CD4-positive, alpha-beta memory T cell (primary cell): Measurements from ENCODE around the gene MYO18A. TPM values are rescaled to one million over a fixed set of nuclear protein-coding genes. Genes with fewer than 3 reads are reported as not detected.

Source experiments
- CTCF ChIA-PET: fragments of 350-600 bp; sonication (Branson Sonifier 250); formaldehyde crosslinking; loops from one replicate; lab custom pipeline; 2021; ENCODE audit warnings: inconsistent platforms; ENCODE audit not compliant: partially characterized antibody; lab: Charles Lee
- POLR2A ChIA-PET: fragments of 350-600 bp; sonication (Branson Sonifier 250); formaldehyde crosslinking; loops from one replicate; lab custom pipeline; 2021; ENCODE audit not compliant: partially characterized antibody; lab: Charles Lee
- DNase-seq, 5 donors: peaks; one replicate each; pipeline versions ENCODE4 v3.0.0 to v3.0.0-alpha.2; 2020 to 2022; ENCODE audit warnings: mixed read lengths in 1 of 5
- H3K27ac ChIP-seq: one replicate; pipeline ENCODE4 v1.7.0; 2013; ENCODE audit warnings: low read depth, low read length
- H3K27me3 ChIP-seq: 2 replicates; pipeline ENCODE4 v1.7.0; 2013; ENCODE audit warnings: mild to moderate bottlenecking, low read length, moderate library complexity; ENCODE audit not compliant: insufficient read depth
- H3K36me3 ChIP-seq: 2 replicates; pipeline ENCODE4 v1.7.0; 2013; ENCODE audit warnings: mild to moderate bottlenecking, low read length, moderate library complexity; ENCODE audit not compliant: insufficient read depth
- H3K4me1 ChIP-seq: 2 replicates; pipeline ENCODE4 v1.7.0; 2013; ENCODE audit warnings: mild to moderate bottlenecking, low read length, moderate library complexity; ENCODE audit not compliant: insufficient read depth
- H3K4me3 ChIP-seq, 2 donors: one replicate each; pipeline ENCODE4 v1.7.0; 2013; ENCODE audit warnings: low read length in 2 of 2, mild to moderate bottlenecking in 1 of 2
- H3K9me3 ChIP-seq, 2 donors: one replicate each; pipeline ENCODE4 v1.7.0; 2013; ENCODE audit warnings: low read length in 2 of 2, control low read depth in 1 of 2; ENCODE audit not compliant: control insufficient read depth in 1 of 2
- H3K27ac Mint-ChIP-seq, 7 donors: one replicate each; pipeline ENCODE4 v1.8.0; 2020 to 2021; ENCODE audit warnings: mixed read lengths in 7 of 7, mild to moderate bottlenecking in 6 of 7, inconsistent platforms in 3 of 7, moderate library complexity in 3 of 7
- H3K27me3 Mint-ChIP-seq, 2 donors: one replicate each; pipeline ENCODE4 v1.8.0; 2020 to 2021; ENCODE audit warnings: mixed read lengths in 2 of 2
- H3K36me3 Mint-ChIP-seq, 2 donors: one replicate each; pipeline ENCODE4 v1.8.0; 2020 to 2021; ENCODE audit warnings: mixed read lengths in 2 of 2, inconsistent platforms in 1 of 2, mild to moderate bottlenecking in 1 of 2
- H3K4me1 Mint-ChIP-seq, 4 donors: one replicate each; pipeline ENCODE4 v1.8.0; 2020 to 2021; ENCODE audit warnings: mixed read lengths in 4 of 4, mild to moderate bottlenecking in 1 of 4
- H3K4me3 Mint-ChIP-seq, 8 donors: one replicate each; pipeline ENCODE4 v1.8.0; 2020 to 2021; ENCODE audit warnings: mixed read lengths in 8 of 8, mild to moderate bottlenecking in 7 of 8, moderate library complexity in 6 of 8, inconsistent platforms in 3 of 8
- H3K9me3 Mint-ChIP-seq, 8 donors: one replicate each; pipeline ENCODE4 v1.8.0; 2020 to 2021; ENCODE audit warnings: mixed read lengths in 8 of 8, mild to moderate bottlenecking in 5 of 8, inconsistent platforms in 3 of 8, moderate library complexity in 1 of 8
- intact Hi-C: fragments of 100-400 bp; cut with micrococcal nuclease; formaldehyde crosslinking; loops from one replicate; pipeline ENCODE4 v1.15.1; 2023
- polyA plus RNA-seq, 2 donors: library from polyadenylated mRNA; unstranded; fragments of 300-500 nt; fragmentation: Illumina TruSeq; gene quantifications; one replicate each; pipeline ENCODE4 v1.2.3, GENCODE V29; 2021
- total RNA-seq, 2 experiments: library from RNA; stranded (reverse); gene quantifications; one replicate each; pipeline ENCODE4 v1.2.3, GENCODE V29; 2021

The MYO18A gene
- total and polyA plus RNA-seq, 4 experiments from 2014 or later = 6.0 to 136 (median 89.5) TPM

DNA sequence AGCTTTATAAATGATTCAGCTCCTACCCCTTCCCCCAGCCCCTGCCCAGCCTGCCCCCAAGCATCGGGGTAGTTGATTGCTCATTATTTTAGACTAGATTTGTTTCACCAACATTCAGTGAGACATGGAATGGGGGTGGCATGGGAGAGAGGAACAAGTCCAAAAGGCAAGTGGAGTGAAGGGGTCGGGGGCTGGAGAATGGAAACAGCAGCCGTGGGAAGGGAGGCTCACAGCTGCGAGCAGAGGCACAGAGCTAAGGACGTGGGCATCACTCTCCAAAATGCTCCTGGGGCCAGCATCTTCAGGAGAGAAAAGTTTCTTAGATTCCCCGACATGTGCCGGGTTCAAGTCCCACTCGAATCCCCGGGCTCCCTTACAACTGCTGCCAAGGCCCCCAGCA, 118.0 kb downstream of the MYO18A start:
- no peak for DNase-seq
- ChIA-PET POLR2A (no interaction called here), CTCF (no interaction called here)
- no peaks in the 10 kb centered on the region for H3K36me3 ChIP-seq
- no peaks in the 10 kb centered on the region for H3K4me1 ChIP-seq
- Mint-ChIP-seq H3K27me3 (no peaks in the 10 kb centered on the region), H3K4me1 (peaks cover 0 to 1% (median 0%) of the 10 kb centered on the region in 4 donors), H3K4me3 (no peak overlapping the region), H3K9me3 (peaks cover 0 to 2% (median 0%) of the 10 kb centered on the region in 8 donors), H3K27ac (no peak overlapping the region), H3K36me3 (no peaks in the 10 kb centered on the region)
- H3K4me3 ChIP-seq = no peak overlapping the region
- intact Hi-C loops = no loop called here
- H3K27ac ChIP-seq = no peak overlapping the region
- no peaks in the 10 kb centered on the region for H3K27me3 ChIP-seq
- H3K9me3 ChIP-seq = no peaks in the 10 kb centered on the region

GRCh38 chr17:29061036-29061435, 119.2 kb downstream of the MYO18A start:
- H3K4me1 Mint-ChIP-seq = peaks cover 0 to 1% (median 0%) of the 10 kb centered on the region in 4 donors
- no peaks in the 10 kb centered on the region for H3K27me3 Mint-ChIP-seq
- Histone ChIP-seq H3K4me3 (no peak overlapping the region), H3K4me1 (no peaks in the 10 kb centered on the region), H3K27me3 (no peaks in the 10 kb centered on the region), H3K9me3 (no peaks in the 10 kb centered on the region), H3K27ac (no peak overlapping the region), H3K36me3 (no peaks in the 10 kb centered on the region)
- intact Hi-C loops = no loop called here
- ChIA-PET CTCF (no interaction called here), POLR2A (no interaction called here)
- H3K4me3 Mint-ChIP-seq = no peak overlapping the region
- no peaks in the 10 kb centered on the region for H3K36me3 Mint-ChIP-seq
- H3K9me3 Mint-ChIP-seq = peaks cover 0 to 2% (median 0%) of the 10 kb centered on the region in 8 donors
- H3K27ac Mint-ChIP-seq = peak overlapping the region in 1 of 7 donors; percentile 55
- no peak for DNase-seq

DNA sequence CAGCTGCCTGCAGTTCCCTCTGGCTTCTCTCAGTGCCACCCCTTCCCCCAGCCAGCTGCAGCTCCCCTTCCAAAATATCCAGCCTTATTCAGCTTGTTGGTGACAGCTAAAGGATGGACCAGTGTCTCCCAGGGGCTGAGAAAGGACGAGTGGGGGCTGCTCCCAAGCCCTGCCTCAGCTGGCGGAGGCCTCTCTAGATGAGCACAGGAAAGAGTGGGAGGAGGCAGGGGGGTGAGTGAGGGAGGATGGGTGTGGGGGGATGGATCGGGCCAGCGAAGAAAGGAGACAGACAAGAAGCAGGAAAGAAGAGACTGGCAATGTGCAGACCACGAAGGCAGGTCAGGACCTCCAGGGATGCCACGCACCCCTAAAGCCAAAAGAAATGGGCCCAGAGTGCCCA, 119.7 kb downstream of the MYO18A start:
- Histone ChIP-seq H3K36me3 (no peaks in the 10 kb centered on the region), H3K27ac (no peak overlapping the region), H3K9me3 (no peaks in the 10 kb centered on the region), H3K4me1 (no peaks in the 10 kb centered on the region), H3K27me3 (no peaks in the 10 kb centered on the region), H3K4me3 (no peak overlapping the region)
- ChIA-PET CTCF (interaction anchor here (0.5 to 0.7 kb wide), 2 partner anchors 11 to 173 kb away, joined by 4 read pairs; no protein-coding TSS in a partner anchor), POLR2A (no interaction called here)
- Mint-ChIP-seq H3K4me1 (peaks cover 0 to 1% (median 0%) of the 10 kb centered on the region in 4 donors), H3K4me3 (no peak overlapping the region), H3K36me3 (no peaks in the 10 kb centered on the region), H3K27me3 (no peaks in the 10 kb centered on the region), H3K27ac (no peak overlapping the region), H3K9me3 (peaks cover 0 to 2% (median 0%) of the 10 kb centered on the region in 8 donors)
- intact Hi-C loops = no loop called here
- no peak for DNase-seq

GRCh38 chr17:29059281-29059680, 120.9 kb downstream of the MYO18A start:
- H3K27ac ChIP-seq = no peak overlapping the region
- H3K27me3 ChIP-seq = no peaks in the 10 kb centered on the region
- no peaks in the 10 kb centered on the region for H3K4me1 ChIP-seq
- Mint-ChIP-seq H3K9me3 (peaks cover 0 to 2% (median 0%) of the 10 kb centered on the region in 8 donors), H3K27ac (no peak overlapping the region), H3K4me1 (peaks cover 0 to 1% (median 0%) of the 10 kb centered on the region in 4 donors), H3K4me3 (no peak overlapping the region), H3K36me3 (no peaks in the 10 kb centered on the region), H3K27me3 (no peaks in the 10 kb centered on the region)
- POLR2A ChIA-PET = no interaction called here
- intact Hi-C loops = no loop called here
- CTCF ChIA-PET = no interaction called here
- no peak for DNase-seq
- H3K4me3 ChIP-seq = no peak overlapping the region
- H3K36me3 ChIP-seq = no peaks in the 10 kb centered on the region
- H3K9me3 ChIP-seq = no peaks in the 10 kb centered on the region

- no peaks in the 10 kb centered on the region for H3K36me3 Mint-ChIP-seq
- Histone ChIP-seq H3K27ac (no peak overlapping the region), H3K36me3 (no peaks in the 10 kb centered on the region), H3K4me3 (no peak overlapping the region), H3K4me1 (no peaks in the 10 kb centered on the region), H3K27me3 (no peaks in the 10 kb centered on the region), H3K9me3 (no peaks in the 10 kb centered on the region)
- ChIA-PET CTCF (no interaction called here), POLR2A (no interaction called here)
- no peaks in the 10 kb centered on the region for H3K27me3 Mint-ChIP-seq
- H3K27ac Mint-ChIP-seq = no peak overlapping the region
- no peak overlapping the region for H3K4me3 Mint-ChIP-seq
- DNase-seq = no peak
- intact Hi-C loops = no loop called here
- H3K9me3 Mint-ChIP-seq = peaks cover 0 to 2% (median 0%) of the 10 kb centered on the region in 8 donors
- peaks cover 0 to 1% (median 0%) of the 10 kb centered on the region in 4 donors for H3K4me1 Mint-ChIP-seq
These were observed 121.8 kb downstream of the MYO18A start for GRCh38 chr17:29058391-29058790.

DNA sequence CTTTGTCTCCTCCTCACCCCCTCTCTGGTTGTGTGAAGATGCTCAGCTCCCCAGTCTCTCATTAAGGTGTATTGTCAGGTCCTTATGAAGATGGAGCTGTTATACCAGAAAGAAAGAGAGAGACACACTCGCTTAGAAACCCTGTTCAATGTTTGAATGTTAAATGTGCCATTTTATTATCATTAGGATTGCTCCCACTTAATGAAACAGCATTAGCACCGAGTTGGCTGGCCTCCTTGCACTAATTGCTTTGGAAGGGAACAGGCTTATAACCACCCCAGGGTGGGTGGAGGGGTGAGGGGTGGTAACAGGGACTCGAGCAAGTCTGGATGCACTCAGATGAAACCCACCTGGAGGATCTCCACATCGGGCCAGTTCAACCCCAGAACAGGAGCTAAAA, 122.8 kb downstream of the MYO18A start:
- Histone ChIP-seq H3K36me3 (no peaks in the 10 kb centered on the region), H3K27me3 (no peaks in the 10 kb centered on the region), H3K9me3 (no peaks in the 10 kb centered on the region), H3K4me1 (no peaks in the 10 kb centered on the region), H3K27ac (no peak overlapping the region), H3K4me3 (no peak overlapping the region)
- intact Hi-C loops = no loop called here
- no peaks in the 10 kb centered on the region for H3K27me3 Mint-ChIP-seq
- ChIA-PET CTCF (no interaction called here), POLR2A (no interaction called here)
- no peak for DNase-seq
- no peaks in the 10 kb centered on the region for H3K36me3 Mint-ChIP-seq
- peaks cover 0 to 1% (median 0%) of the 10 kb centered on the region in 4 donors for H3K4me1 Mint-ChIP-seq
- H3K27ac Mint-ChIP-seq = no peak overlapping the region
- peaks cover 0 to 2% (median 0%) of the 10 kb centered on the region in 8 donors for H3K9me3 Mint-ChIP-seq
- H3K4me3 Mint-ChIP-seq = no peak overlapping the region

GRCh38 chr17:29054835-29055234, 125.4 kb downstream of the MYO18A start:
- Mint-ChIP-seq H3K36me3 (no peaks in the 10 kb centered on the region), H3K27ac (peak overlapping the region in 1 of 7 donors; percentile 72), H3K4me1 (no peaks in the 10 kb centered on the region), H3K27me3 (peaks cover 0 to 6% of the 10 kb centered on the region in 2 donors), H3K9me3 (no peaks in the 10 kb centered on the region), H3K4me3 (no peak overlapping the region)
- Histone ChIP-seq H3K27me3 (no peaks in the 10 kb centered on the region), H3K36me3 (no peaks in the 10 kb centered on the region), H3K4me3 (no peak overlapping the region), H3K4me1 (no peaks in the 10 kb centered on the region), H3K27ac (no peak overlapping the region), H3K9me3 (no peaks in the 10 kb centered on the region)
- ChIA-PET CTCF (no interaction called here), POLR2A (no interaction called here)
- DNase-seq = no peak
- intact Hi-C loops = no loop called here
